Right ventricle myocardium superior (tissue), 1 donor: ENCODE data around the gene NSUN6. TPM values are rescaled to one million over a fixed set of nuclear protein-coding genes. Genes with fewer than 3 reads are reported as not detected.
A peak's percentile ranks its signal among the peaks of the same experiment; 100 is the strongest.
"Not testable (repeated sequence)": the region's sequence is repeated elsewhere in the genome, so short reads cannot be mapped to it uniquely, and the experiment has no call there.

Source experiments
- ATAC-seq: fragments of 200-7000 bp; cut with Tn5 transposase; one replicate; pipeline ENCODE4 v1.9.1; 2020; ENCODE audit warnings: mild to moderate bottlenecking; ENCODE audit not compliant: poor library complexity
- DNase-seq: peaks from one replicate; pipeline ENCODE4 v3.0.0-alpha.2; 2020
- intact Hi-C: fragments of 100-400 bp; cut with DNase I; formaldehyde crosslinking; loops from one replicate; pipeline ENCODE4 v1.11.2; 2022
- total RNA-seq: library from RNA; stranded (reverse); fragmentation: NEBNext Ultra II Directional; extraction: Animal tissue kit (Norgen Biotek cat#: 25700); gene quantifications from one replicate; pipeline ENCODE4 v1.2.1, GENCODE V29; 2021
- donor health status: DM: no; HTN: yes; CAD: no; lungs with severe emphysema.

Gene NSUN6
- total RNA-seq, 1 donor from 2014 or later = 9.3 TPM

- intact Hi-C loops = no loop called here
- DNase-seq (no peak), ATAC-seq (no peak)
Observed at GRCh38 chr10:18576586-18576985, 74.8 kb downstream of the NSUN6 start.

DNA sequence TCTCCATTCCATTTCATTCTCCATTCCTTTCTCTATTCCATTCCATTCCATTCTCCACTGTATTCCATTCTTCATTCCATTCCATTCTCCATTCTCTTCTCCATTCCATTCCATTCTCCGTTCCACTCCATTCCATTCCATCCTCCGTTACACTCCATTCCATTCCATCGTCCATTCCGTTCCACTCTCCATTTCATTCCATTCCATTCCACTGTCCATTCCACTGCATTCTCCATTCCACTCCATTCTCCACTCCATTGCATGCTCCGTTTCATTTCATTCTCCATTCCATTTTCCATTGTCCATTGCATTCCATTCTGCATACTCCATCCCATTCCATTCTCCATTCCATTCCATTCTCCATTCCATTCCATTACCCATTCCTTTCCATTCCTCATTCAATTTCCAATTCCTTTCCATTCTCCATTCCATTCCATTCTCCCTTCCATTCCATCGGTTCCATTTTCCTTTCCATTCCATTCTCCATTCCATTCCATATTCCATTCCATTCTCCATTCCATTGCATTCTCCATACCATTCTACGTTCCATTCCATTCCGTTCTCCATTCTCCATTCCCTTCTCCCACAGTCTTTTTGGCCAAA is 78.3 kb downstream of the NSUN6 start:
- DNase-seq (no peak), ATAC-seq (no peak)
- intact Hi-C loops = no loop called here

DNA sequence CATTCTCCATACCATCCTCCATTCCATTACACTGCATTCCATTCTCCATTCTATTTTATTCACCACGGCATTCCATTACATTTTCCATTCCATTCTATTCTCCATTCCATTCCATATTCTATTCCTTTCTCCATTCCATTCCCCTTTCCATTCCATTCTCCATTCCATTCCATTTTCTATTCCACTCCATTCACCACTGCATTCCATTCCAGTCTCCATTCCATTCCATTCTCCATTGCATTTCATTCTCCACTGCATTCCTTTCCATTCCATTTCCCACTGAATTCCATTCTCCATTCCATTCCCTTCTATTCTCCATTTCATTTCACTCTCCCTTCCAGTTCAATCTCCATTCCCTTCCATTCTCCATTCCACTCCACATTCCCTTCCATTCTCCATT is 79.6 kb downstream of the NSUN6 start:
- ATAC-seq = no peak
- intact Hi-C loops = no loop called here
- DNase-seq = no peak

- ATAC-seq = no peak
- intact Hi-C loops = no loop called here
- DNase-seq = no peak
Observed at GRCh38 chr10:18571076-18571475, 80.3 kb downstream of the NSUN6 start.

GRCh38 chr10:18570386-18570785 is 81.0 kb downstream of the NSUN6 start:
- ATAC-seq, DNase-seq, intact Hi-C loops: not testable (repeated sequence)

DNA sequence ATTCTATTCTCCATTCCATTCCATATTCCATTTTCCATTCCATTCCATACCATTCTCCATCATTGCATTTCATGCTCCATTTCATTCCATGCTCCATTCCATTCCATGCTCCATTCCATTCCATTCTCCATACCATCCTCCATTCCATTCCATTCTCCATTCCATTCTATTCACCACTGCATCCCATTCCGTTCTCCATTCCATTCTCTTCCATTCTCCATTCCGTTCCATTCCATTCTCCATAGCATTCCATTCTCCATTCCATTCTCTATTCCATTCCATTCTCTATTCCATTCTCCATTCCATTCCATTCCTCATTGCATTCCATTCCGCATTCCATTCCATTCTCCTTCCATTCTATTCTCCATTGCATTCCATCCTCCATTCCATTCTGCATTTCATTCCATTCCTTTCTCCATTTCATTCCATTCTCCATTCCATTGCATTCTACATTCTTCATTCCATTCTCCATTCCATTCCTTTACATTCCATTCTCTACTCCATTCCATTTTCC is 84.0 kb downstream of the NSUN6 start:
- DNase-seq (no peak), ATAC-seq (no peak)
- intact Hi-C loops = no loop called here

DNA sequence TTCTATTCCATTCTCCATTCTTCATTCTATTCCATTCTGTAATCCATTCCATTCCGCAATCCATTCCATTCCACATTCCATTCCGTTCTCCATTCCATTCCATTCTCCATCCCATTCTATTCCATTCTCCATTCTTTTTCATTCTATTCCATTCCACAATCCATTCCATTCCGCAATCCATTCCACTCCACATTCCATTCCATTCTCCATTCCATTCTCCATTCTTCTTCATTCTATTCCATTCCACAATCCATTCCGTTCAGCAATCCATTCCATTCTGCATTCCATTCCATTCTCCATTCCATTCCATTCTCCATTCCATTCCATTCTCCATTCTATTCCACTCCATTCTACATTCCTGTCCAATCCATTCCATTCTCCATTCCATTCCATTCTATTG is 85.2 kb downstream of the NSUN6 start:
- DNase-seq = no peak
- ATAC-seq = no peak
- intact Hi-C loops = no loop called here

DNA sequence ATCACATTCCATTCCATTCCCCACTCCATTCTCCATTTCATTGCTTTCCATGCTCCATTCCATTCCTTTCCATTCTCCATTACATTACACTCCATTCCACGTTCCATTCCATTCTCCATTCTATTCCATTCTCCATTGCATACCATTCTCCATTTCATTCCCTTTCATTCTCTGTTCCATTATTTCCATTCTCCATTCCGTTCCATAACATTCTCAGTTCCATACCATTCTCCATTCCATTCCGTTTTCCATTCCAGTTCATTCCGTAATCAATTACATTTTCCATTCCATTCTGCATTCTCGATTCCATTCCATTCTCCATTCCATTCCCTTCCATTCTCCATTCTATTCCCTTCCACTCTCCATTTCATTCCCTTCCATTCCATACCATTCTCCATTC is 86.4 kb downstream of the NSUN6 start:
- no peak for ATAC-seq
- no peak for DNase-seq
- intact Hi-C loops = no loop called here

GRCh38 chr10:18563003-18563726 is 88.2 kb downstream of the NSUN6 start:
- DNase-seq (no peak), ATAC-seq (no peak)
- intact Hi-C loops = no loop called here

DNA sequence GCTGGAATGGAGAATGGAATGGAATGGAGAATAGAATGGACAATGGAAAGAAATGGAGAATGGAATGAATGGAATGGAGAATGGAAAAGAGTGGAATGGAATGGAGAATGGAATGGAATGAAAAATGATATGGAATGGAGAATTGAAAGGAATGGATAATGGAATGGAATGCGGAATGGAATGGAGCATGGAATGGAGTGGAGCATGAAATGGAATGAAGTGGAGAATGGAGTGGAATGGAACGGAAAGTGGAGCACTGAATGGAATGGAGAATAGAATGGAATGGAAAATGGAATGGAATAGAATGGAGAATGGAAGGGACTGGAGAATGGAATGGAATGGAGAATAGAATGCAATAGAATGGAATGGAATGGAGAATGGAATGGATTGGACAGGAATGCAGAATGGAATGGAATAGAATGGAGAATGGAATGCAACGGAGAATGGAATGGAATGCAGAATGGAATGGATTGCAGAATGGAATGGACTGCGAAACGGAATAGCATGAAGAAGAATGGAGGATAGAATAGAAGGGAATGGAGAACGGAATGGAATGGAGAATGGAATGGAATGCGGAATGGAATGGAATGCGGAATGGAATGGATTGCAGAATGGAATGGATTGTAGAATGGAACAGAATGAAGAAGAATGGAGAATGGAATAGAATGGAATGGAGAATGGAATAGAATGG is 89.4 kb downstream of the NSUN6 start:
- DNase-seq = no peak
- no peak for ATAC-seq
- intact Hi-C loops = no loop called here

- DNase-seq (no peak), ATAC-seq (no peak)
- intact Hi-C loops = no loop called here
Observed at GRCh38 chr10:18557960-18558359, 93.4 kb downstream of the NSUN6 start.

- intact Hi-C loops = no loop called here
- ATAC-seq = no peak
Observed at GRCh38 chr10:18556522-18557147, 94.8 kb downstream of the NSUN6 start.

GRCh38 chr10:18554479-18554878 is 96.9 kb downstream of the NSUN6 start:
- DNase-seq (no peak), ATAC-seq (no peak)
- intact Hi-C loops = no loop called here

More at GRCh38 chr10:18556522-18557147, 94.8 kb downstream of the NSUN6 start:
- DNase-seq = no peak

DNA sequence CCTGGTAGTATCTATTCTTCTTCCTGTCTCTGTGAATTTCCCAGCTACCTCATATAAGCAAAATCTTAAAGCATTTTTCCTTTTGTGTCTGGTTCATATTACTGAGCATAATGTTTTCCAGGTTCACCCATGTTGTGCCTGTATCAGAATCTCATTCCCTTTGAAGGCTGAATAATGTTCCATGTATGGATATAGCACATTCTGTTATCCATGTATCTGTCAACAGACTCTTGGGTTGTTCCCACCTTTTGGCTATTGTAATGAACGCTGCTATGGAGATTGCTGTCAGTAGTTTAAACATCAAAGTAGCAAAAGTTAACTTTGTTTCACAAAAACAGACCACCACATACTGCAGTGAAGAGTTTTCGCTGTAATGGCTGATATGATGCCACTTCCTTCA is 99.9 kb downstream of the NSUN6 start:
- DNase-seq = no peak
- intact Hi-C loops = no loop called here
- ATAC-seq = peak; percentile 54

DNA sequence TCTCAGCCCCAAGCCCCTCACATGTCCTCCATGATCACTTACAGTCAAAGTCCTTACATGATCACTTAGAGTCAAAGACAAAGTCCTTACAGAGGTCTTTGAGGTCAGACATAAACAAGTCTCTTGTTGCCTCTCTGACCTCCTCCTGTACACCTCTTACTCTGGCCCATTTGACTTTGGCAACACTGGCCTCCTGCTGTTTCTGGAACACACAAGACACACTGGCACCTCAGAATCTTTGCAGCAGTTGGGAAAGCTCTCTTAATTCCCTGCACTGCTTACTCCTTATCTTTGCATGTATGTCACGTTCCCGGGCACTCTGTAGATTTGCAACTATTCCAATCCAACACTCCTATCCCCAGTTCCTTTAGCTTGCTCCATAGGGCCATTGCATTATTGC is 102.3 kb downstream of the NSUN6 start:
- intact Hi-C loops = no loop called here
- peak; percentile 48 for ATAC-seq
- no peak for DNase-seq

- intact Hi-C loops = no loop called here
- ATAC-seq (no peak), DNase-seq (no peak)
Observed at GRCh38 chr10:18545621-18546305, 105.6 kb downstream of the NSUN6 start.

GRCh38 chr10:18542832-18543231 is 108.6 kb downstream of the NSUN6 start:
- intact Hi-C loops = no loop called here
- ATAC-seq (peak; percentile 31), DNase-seq (no peak)

- DNase-seq (no peak), ATAC-seq (no peak)
- intact Hi-C loops = no loop called here
Observed at GRCh38 chr10:18540195-18540594, 111.2 kb downstream of the NSUN6 start.

DNA sequence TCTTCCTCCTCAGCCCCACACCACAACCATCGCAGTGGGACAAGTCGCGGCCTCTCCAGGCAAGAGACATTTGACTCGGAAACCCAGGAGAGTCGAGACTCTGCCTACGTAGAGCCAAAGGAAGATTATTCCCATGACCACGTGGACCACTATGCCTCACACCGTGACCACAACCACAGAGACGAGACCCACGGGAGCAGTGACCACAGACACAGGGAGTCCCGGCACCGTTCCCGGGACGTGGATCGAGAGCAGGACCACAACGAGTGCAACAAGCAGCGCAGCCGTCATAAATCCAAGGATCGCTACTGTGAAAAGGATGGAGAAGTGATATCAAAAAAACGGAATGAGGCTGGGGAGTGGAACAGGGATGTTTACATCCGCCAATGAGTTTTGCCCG is 112.1 kb downstream of the NSUN6 start:
- no peak for DNase-seq
- ATAC-seq = no peak
- intact Hi-C loops = no loop called here
